A375 (cell line): ENCODE results near the gene SCARB2. TPM values are rescaled to one million over a fixed set of nuclear protein-coding genes. Genes with fewer than 3 reads are reported as not detected.

Source experiments
- total RNA-seq: library from RNA; depleted of rRNA; stranded (reverse); fragments of >200 nt; shearing (Covaris generic); gene quantifications from 2 replicates; pipeline ENCODE4 v1.2.3, GENCODE V29; 2014; rRNA removed

Gene SCARB2
- total RNA-seq, result 55.2 and 67.4 TPM in 2 replicates

GRCh38 chr4:76213415-76214176 is at the start of gene SCARB2:
TSS of gene SCARB2 (minus strand) at chr4:76213824. CDS start at chr4:76213543, 281 bp downstream.

GRCh38 chr4:76251441-76252270 is 38.0 kb upstream of the SCARB2 start, which contains the start of gene FAM47E:
TSS of gene FAM47E (plus strand) at chr4:76251721. CDS start at chr4:76251747, 26 bp downstream.

GRCh38 chr4:76148142-76148865 is 65.3 kb downstream of the SCARB2 start, which contains the start of gene NUP54:
TSS of gene NUP54 (minus strand) at chr4:76148397. CDS start at chr4:76148374, 23 bp downstream.

Other genes starting within 250 kb of the SCARB2 start
- gene SDAD1, start 222.9 kb downstream of the SCARB2 start, total RNA-seq, result 35.0 and 46.6 TPM in 2 replicates
- gene CXCL9, start 206.3 kb downstream of the SCARB2 start, total RNA-seq, result not detected in 2 replicates
- gene CXCL10, start 190.3 kb downstream of the SCARB2 start, total RNA-seq, result not detected in 2 replicates
- not detected in 2 replicates for gene CXCL11, start 177.8 kb downstream of the SCARB2 start, total RNA-seq
- gene ART3, start 139.1 kb downstream of the SCARB2 start, total RNA-seq, result 6.2 and 13.7 TPM in 2 replicates
- gene NUP54, start 65.4 kb downstream of the SCARB2 start, total RNA-seq, result 26.6 and 29.7 TPM in 2 replicates
- gene FAM47E, start 37.9 kb upstream of the SCARB2 start, total RNA-seq, result 0.61 and 1.1 TPM in 2 replicates
- 1.9 and 3.2 TPM in 2 replicates for gene STBD1, start 92.9 kb upstream of the SCARB2 start, total RNA-seq
- gene CCDC158, start 207.3 kb upstream of the SCARB2 start, total RNA-seq, result not detected in 2 replicates
- gene SHROOM3, start 221.4 kb upstream of the SCARB2 start, total RNA-seq, result 11.7 and 13.1 TPM in 2 replicates